OCI-LY7 (cell line): ENCODE measurements around the gene ACVR1.

Experiments used
- CTCF ChIP-seq: fragments of 200-600 bp; sonication (generic); conservative IDR thresholded peaks from 2 replicates; pipeline ENCODE4 v1.5.1; 2014; ENCODE audit warnings: mild to moderate bottlenecking, antibody characterized with exemption, low read length, moderate library complexity, mixed read lengths
- EZH2phosphoT487 ChIP-seq: fragments of 200-600 bp; sonication (generic); IDR thresholded peaks from 2 replicates; pipeline ENCODE4 v1.6.1; 2018; ENCODE audit warnings: low read depth, borderline replicate concordance, mild to moderate bottlenecking, mixed run types, antibody characterized with exemption, low read length, moderate library complexity, mixed read lengths

DNA sequence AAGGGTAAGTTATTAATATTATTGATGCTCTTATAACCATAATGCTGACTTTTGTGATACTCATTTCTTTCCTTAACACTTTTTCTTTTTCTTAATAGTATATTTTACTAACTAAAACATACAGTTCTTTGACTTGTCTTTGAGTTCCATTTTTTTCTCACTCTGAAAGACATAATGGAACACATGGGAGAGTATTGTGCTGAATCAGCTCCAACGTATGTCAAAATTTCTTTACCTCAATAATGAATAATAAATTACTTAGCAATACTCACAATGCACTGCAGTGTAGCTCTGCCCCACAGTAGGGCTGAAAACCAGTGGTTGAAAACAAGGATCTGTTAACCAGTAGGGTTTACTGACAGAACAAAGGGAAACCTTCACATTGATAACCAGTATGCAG lies 40.7 kb downstream of the ACVR1 start:
- no peak for TF ChIP-seq CTCF
- TF ChIP-seq EZH2phosphoT487, result no peak
